G401.6 (cell line): ENCODE measurements around the gene MCTP1.

Experiments used
- FAIRE-seq: peaks from 2 replicates; lab custom pipeline; 2012; peaks lifted over from hg19 to GRCh38; lab: Jason Lieb, UNC

The MCTP1 gene

GRCh38 chr5:94754824-94755223 lies 530.1 kb downstream of the MCTP1 start:
- FAIRE-seq, result no peak

GRCh38 chr5:94751460-94751859 lies 533.4 kb downstream of the MCTP1 start:
- FAIRE-seq, result no peak

GRCh38 chr5:94750681-94751080 lies 534.2 kb downstream of the MCTP1 start:
- no peak for FAIRE-seq

GRCh38 chr5:94749042-94749441 lies 535.9 kb downstream of the MCTP1 start:
- FAIRE-seq, result no peak

- no peak for FAIRE-seq
Observed at GRCh38 chr5:94748212-94748611, 536.7 kb downstream of the MCTP1 start.

GRCh38 chr5:94747371-94747770 lies 537.5 kb downstream of the MCTP1 start:
- FAIRE-seq, result no peak

GRCh38 chr5:94746731-94747124 lies 538.2 kb downstream of the MCTP1 start:
- FAIRE-seq, result no peak

GRCh38 chr5:94745786-94746730 lies 538.8 kb downstream of the MCTP1 start:
- FAIRE-seq, result no peak

- FAIRE-seq, result no peak
Observed at GRCh38 chr5:94744906-94745305, 540.0 kb downstream of the MCTP1 start.

GRCh38 chr5:94742852-94743251 lies 542.0 kb downstream of the MCTP1 start:
- no peak for FAIRE-seq

- no peak for FAIRE-seq
Observed at GRCh38 chr5:94740286-94740685, 544.6 kb downstream of the MCTP1 start.

GRCh38 chr5:94736498-94736897 lies 548.4 kb downstream of the MCTP1 start:
- FAIRE-seq, result no peak

GRCh38 chr5:94731471-94731870 lies 553.4 kb downstream of the MCTP1 start:
- FAIRE-seq, result no peak

- FAIRE-seq, result no peak
Observed at GRCh38 chr5:94725142-94725541, 559.8 kb downstream of the MCTP1 start.

- FAIRE-seq, result no peak
Observed at GRCh38 chr5:94715768-94716167, 569.1 kb downstream of the MCTP1 start.

- no peak for FAIRE-seq
Observed at GRCh38 chr5:94711785-94712184, 573.1 kb downstream of the MCTP1 start.

GRCh38 chr5:94709277-94709676 lies 575.6 kb downstream of the MCTP1 start:
- FAIRE-seq, result no peak

- FAIRE-seq, result no peak
Observed at GRCh38 chr5:94707359-94707758, 577.5 kb downstream of the MCTP1 start.

GRCh38 chr5:94705427-94705826 lies 579.5 kb downstream of the MCTP1 start:
- no peak for FAIRE-seq

- no peak for FAIRE-seq
Observed at GRCh38 chr5:94702729-94703128, 582.2 kb downstream of the MCTP1 start.

- FAIRE-seq, result no peak
Observed at GRCh38 chr5:94700592-94700991, 584.3 kb downstream of the MCTP1 start.

GRCh38 chr5:94699562-94699961 lies 585.3 kb downstream of the MCTP1 start:
- peak; percentile 13 for FAIRE-seq

GRCh38 chr5:94698197-94698596 lies 586.7 kb downstream of the MCTP1 start:
- FAIRE-seq, result no peak

GRCh38 chr5:94694671-94695070 lies 590.2 kb downstream of the MCTP1 start:
- FAIRE-seq, result no peak
